ENCODE measurements around the gene MRPS22. TPM values are rescaled to one million over a fixed set of nuclear protein-coding genes. Genes with fewer than 3 reads are reported as not detected.

The MRPS22 gene
- total RNA-seq, 4 donors from 2014 or later = 32.2 to 72.6 (median 50.2) TPM

DNA sequence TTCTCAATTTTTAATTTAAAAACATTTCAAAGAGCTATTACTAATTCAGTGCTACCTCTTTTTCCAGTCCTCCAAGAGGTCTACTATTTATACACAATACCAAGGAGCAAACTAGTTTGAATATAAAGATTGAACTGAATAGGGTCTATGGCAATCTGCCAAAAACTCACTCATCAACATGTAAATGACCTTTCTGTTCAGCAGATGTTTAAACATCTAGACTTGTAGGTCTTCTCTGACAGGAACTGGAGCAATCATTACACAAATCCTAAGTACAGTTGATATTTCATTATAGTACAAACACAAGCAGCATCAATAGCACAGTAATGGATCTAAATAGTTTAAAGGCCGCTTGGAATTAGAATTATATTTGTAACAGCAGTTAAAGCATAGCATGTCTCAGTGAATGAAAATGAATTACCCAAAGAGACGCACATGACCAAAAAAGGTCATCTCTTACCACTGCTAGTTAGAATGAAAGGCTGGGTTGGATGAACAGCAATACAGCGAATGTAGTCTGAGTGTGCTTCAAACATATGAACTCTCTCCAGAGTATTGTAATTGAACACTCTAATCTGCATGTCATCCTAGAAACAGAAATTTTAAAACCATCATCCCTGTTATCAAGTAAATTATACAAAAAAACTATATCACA is 34.9 kb downstream of the MRPS22 start:
- TF ChIP-seq, protein P1, sequence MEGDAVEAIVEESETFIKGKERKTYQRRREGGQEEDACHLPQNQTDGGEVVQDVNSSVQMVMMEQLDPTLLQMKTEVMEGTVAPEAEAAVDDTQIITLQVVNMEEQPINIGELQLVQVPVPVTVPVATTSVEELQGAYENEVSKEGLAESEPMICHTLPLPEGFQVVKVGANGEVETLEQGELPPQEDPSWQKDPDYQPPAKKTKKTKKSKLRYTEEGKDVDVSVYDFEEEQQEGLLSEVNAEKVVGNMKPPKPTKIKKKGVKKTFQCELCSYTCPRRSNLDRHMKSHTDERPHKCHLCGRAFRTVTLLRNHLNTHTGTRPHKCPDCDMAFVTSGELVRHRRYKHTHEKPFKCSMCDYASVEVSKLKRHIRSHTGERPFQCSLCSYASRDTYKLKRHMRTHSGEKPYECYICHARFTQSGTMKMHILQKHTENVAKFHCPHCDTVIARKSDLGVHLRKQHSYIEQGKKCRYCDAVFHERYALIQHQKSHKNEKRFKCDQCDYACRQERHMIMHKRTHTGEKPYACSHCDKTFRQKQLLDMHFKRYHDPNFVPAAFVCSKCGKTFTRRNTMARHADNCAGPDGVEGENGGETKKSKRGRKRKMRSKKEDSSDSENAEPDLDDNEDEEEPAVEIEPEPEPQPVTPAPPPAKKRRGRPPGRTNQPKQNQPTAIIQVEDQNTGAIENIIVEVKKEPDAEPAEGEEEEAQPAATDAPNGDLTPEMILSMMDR (IDR thresholded peaks at IDR 0.05; ENCODE audit: low read depth) = no peak

DNA sequence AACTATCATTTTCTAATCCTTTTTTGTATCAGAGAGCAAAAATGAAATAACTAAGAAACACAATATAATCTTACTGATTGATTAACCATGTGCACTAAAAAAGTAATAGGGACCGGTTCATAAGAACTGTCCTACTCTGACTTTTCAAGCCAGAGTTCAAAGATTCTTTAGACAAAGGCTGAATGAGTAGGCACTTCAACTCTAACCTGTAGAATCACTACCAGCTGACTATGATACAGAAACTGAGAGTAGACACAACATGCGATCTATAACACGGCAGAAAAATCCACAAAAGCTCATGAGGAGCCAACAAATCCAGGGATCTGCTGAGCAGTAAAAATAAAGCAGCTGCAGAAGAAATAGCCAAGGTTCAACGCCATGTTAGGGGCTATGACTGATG is 36.8 kb downstream of the MRPS22 start:
- TF ChIP-seq, protein P1 (IDR thresholded peaks at IDR 0.05; ENCODE audit: low read depth) = no peak

DNA sequence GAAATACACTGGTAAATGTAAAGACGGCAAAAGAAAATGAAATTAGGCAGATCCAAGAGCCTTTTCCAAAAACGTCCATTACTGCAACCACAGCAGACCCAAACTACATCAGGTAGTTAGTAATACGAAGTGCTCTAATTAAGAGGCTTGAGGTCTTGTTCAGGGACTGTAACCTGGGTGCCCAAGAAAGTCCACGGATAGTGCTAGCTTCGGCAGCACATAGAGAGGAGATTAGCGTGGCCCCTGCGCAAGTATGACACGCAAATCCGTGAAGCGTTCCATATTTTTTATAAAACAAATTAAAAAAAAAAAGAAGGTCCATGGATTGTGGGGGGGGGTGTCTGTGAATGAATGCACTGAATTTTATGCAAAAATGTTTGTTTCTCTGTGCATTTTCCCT is 44.3 kb downstream of the MRPS22 start:
- TF ChIP-seq, protein P1 (IDR thresholded peaks at IDR 0.05; ENCODE audit: low read depth) = no peak

DNA sequence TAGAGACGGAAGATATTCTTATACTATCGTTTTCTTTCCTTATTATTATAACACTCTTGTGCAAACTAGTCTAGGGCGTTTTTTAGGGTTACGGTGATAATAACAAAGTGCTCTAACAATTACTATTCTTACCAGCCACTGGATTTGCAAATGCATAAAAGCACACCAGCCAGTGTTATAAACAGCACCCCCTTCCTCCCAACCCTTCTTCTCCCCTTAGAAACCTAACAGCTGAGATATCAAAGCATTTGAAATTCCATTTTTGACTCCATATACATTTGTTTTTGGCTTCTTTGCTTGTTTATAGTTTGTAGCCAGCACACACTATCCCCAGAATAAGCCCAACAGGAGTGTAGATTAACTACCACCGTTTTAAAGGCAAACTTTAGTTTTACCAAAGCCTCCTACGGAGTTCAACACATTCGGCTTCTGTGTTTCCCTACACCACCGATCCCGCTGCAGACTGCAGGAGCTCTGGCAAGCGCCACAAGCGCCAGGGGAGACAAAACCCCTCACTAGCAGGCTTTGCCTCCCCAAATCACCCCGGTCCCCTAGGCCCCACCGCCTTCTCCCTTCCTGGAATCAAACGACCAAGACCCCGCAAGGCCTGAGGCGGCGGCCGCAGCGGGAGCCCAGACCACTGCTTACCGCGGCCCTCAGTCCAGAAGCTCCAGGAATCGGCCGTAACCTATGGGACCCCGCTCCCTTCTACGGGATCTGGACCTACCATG is 45.2 kb downstream of the MRPS22 start:
- TF ChIP-seq, protein P1 (IDR thresholded peaks at IDR 0.05; ENCODE audit: low read depth) = no peak

DNA sequence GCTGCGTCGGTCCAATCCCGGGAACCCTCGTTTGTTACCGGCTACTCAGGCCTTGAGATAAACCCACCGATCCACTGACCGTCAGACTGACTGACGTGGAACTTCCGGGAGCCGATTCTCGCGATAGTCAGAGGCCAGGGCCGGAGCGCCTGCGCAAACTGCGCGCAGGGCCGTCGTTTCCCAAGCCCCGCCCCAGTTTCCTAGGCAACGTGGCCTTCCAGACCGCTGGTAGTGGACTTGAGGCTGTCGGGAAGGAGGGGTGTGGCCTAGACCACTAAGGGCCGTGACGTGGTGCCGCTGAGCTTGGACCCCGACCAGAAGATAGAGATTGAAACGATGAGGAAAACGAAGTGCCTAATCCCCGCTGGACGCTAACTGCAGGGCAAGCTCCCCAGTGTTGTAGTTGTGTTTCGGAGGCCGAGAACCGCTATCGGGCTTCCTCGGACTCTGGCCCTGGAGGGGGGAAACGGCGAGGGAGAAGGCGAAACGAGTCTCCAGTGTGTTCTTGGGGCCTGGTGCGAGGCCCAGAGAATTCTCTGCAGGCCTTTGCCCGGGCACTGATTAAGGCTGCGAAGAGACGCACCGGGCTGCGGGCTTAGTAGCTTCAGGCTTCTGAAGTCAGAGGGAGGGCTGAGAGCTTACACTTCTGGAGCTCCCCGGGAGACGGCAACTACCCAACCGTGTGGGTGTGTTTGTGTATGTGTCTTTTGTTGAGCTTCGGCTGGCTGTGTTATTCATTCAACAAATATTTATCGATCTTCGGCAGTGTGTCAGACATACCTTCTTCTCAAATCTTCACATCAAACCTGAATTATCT is 45.9 kb downstream of the MRPS22 start, which contains the start of gene COPB2:
TSS of gene COPB2 (minus strand) at position 96 of the 817 bp plus-strand sequence. CDS start 97 bp downstream, outside the sequence.
- TF ChIP-seq, protein P1 (IDR thresholded peaks at IDR 0.05; ENCODE audit: low read depth) = no peak

DNA sequence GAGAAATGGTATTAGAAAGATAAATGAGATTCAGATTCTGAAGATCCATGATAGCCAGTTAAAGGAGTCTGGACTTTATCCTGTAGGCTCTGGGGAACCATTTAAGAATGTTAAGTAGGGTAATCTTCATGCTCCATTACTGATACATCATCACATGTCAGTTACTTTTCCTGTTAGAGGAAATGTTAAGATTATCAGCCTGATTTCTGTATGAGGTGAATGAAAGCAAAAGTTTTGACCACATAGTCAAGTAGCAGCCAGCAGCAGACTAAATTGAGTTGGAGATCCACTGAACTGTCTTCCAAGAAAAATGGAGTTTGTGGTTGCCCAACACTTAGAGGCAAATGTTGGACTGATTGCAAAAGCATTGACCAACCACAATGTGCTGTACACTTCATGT is 50.3 kb downstream of the MRPS22 start:
- TF ChIP-seq, protein P1 (IDR thresholded peaks at IDR 0.05; ENCODE audit: low read depth) = no peak

DNA sequence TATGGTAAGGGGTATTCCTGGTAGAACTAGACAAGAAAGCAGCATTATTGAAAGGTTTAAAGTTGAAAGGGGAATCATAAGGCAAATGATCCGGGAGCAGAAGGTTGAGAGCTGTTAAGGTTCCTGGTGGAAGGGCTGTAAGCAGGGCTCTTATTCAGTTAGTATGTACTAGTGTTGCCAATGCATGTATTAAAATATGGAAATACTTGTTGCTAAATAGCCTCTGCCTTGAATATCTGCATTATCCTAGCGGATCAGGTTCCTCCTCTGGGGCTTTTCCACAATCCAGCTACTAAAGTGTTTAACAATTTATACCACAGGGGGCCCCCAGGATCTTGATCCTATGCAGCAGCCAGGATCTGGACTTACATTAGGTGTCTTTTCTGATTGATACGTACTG is 52.9 kb downstream of the MRPS22 start:
- TF ChIP-seq, protein P1 (IDR thresholded peaks at IDR 0.05; ENCODE audit: low read depth) = no peak

Measured in subcutaneous adipose tissue (tissue), 4 donors.